NOMO-1 treated with DMSO at 0.1 percent for 48 hours (cell line): ENCODE data around the gene TTI1.

Experiments used
- DNase-seq: peaks from one replicate; lab custom pipeline; 2025; ENCODE audit not compliant: unreplicated experiment; lab: John Stamatoyannopoulos, UW

Gene TTI1

GRCh38 chr20:37989601-37990295 is 43.5 kb downstream of the TTI1 start:
- DNase-seq, result peak; percentile 58

DNA sequence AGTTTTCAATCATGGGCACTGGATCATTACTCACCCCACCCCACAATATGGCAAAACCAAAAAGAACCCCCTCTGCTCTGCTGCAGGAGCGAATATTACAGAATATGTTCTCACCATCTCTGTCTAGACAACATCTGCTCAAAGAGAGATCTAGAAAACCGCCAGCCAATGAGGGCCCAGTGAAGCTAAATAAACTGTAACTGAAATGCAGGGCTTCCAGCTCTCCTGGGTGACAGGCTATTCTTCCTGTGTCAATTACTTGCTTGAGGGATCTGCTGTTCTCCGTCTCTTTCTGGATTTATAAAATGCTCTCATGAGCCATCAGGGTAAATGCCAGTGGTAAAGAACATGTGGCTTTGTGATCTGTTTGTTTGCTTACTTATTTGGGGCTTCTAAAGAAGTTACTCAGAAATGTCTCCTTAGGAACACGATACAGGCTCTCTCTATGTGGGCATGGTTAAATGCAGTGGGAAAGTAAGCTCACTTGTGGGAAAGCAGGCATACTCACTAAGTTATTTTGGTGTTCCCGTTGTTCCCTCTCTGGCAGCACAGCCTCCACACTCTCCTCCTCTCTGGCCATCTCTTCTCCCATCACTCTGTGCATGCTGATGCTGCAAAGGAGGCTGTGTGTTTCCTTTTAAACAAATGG is 44.8 kb downstream of the TTI1 start:
- no peak for DNase-seq

GRCh38 chr20:37987602-37988290 is 45.5 kb downstream of the TTI1 start:
- no peak for DNase-seq

DNA sequence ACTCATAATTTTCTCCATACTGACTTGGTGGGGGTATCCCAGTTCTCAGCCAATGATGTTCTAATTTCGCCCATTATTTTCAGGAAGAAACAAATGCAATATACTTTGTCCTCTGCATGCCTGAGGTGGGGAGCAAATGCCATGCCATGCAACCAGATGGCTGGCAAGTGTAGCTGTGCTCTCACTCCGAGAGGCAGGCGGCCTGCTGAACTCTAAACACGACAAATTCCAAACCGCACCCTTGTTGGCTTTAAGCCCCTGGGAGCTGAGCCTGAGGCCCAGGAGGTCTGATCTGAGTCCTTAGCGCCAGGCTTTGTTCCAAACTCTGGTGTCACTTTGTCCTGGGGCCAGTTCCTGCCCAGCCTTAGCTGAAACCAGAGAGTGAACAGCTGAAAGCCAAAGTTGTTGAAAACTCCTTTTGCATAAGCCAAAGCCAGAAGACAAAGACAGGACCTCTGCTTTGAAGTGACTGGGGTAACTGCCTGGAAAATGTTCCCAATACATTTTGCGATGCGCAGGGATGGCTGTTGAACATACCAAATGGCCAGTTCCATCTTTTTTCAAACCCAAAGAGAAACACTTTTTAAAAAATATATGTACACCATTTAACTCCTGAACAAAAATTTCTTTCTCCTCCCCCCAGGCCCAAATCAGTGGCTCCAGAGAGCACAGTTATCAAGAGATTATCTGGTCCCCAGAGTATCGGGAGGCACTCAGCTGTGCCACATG is 46.2 kb downstream of the TTI1 start:
- no peak for DNase-seq

DNA sequence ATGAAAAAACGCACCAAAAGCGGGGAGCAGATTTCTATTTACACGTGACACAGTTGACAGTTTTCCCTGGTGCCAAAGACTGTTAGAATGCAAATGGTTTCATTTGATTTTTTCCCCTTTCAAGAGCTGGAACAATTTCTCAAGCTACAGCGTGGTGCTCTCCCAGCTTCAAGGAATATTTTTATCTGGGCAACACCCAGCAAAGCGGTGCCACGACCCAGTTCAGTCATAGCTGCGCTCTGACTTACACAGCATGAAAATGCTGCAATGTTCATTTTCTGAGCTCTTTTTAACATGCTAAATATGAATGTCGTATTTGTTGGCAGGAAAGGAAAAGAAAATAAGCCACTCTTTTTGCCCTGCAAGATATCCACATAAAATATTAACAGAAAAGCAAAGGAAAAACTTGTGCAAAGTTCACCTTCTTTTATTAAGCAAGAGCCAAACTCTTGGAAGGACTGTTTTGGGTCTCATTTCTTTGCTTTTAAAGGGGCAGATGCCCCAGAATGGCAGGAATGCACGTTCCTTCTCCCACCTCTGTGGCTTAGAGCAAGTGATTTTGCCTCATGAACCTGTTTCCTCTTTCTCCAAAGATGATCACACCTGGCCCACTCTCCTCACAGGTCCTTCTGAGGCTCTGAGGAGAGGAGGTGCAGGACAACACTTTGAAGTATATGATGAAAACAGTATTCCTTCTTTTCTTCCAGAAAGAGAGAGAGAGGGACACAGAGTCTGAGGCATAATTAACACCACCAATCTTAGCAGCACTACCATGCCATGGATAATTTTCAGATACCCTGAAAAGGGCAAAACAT is 47.0 kb downstream of the TTI1 start:
- DNase-seq, result no peak

DNA sequence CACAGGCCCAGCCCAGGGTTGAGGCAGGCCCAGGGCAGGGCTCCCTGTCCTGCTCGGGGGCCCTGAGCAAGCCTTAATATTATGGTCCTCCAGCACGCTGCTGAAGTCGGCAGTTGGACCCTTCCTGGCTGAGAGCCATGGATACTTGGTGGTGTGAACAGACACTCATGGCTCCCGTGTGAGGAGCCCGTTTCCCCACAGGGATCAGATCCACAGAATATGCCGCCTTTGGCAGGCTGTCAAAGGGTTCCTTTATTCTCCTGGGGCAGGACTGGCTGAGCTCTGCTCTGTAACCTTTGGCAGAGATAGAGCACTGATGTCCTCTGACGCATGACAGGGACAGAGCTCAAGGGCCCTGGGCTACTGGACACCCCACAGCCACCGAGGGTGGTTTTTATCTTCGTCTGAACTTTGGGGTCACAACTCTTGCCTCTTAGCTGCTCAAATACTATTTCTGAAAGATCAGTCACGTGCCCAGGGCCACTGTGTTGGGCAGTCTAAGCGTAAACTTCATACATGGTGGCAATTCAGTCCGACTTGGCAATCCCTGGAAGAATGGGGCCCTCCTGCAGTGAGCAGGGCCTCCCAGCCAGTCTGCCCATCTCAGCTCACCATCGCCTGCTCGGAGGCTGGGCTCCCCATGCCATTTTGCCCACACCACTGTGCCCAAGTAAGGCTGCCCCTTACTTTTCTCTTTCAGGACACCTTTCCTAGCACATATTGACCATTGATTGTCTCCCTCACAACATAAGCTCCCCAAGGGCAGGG is 49.1 kb downstream of the TTI1 start:
- no peak for DNase-seq

GRCh38 chr20:37983286-37983685 is 50.0 kb downstream of the TTI1 start:
- no peak for DNase-seq

DNA sequence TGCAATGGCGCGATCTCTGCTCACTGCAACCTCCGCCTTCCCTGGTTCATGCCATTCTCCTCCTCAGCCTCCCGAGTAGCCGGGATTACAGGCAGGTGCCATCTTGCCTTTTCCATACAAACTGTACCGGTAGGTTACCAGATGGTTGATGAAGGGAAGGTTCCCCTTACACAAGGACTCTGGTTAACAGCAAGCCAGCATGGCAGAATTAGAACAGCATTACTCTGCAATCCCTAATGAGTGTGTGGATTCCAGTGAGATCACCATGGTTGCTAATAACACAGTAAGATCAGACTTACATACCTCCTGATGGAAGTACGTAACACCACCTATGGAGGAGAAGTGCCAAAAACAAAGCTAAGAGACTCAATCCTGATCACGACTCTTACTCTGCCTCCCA is 51.7 kb downstream of the TTI1 start:
- no peak for DNase-seq

GRCh38 chr20:37980876-37981275 is 52.4 kb downstream of the TTI1 start:
- no peak for DNase-seq

GRCh38 chr20:37980383-37980782 is 52.9 kb downstream of the TTI1 start:
- no peak for DNase-seq

DNA sequence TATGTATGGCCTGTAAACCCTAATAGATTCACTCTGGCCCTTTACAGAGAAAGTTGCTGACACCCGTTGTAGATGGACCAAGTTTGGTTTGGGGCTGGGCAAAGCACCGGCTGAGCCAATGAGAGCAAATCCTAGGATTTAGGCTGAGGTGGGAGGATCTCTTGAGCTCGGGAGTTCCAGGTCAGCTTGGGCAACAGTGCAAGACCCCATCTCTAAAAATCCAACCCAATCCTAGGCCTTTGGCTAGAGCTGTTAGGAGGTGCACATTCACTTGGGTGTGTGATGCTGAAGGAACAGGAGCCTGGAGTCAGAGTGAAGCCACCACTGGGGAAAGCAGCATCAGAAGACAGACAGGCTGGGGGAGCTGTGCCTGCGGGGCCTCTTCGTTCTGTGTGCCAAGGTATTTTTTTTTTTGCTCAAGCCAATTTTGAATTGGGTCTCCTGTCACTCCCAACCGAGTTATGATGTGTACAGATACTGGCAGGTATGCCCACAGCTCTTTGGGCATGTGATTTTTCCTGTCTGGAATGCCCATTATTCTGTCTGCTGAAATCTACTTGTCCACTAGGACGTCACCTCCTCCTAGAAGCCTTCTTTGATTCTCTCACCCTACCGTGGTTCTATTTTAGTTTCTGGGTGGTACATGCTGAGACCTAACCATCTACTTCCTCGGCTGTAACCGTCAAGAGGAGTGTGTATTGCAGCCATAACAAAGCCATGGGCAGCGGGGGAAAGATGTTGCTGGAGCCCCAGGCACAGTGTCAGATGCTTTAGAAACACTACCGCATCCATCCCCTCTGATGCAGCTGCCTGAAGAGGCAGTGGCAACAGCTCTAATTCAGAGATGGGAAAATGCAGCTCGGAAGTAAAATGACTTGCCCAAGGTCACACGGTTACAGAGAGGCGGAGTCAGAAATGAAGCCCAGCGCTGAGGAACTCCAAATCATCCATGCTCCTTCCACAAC is 54.0 kb downstream of the TTI1 start:
- DNase-seq, result no peak

DNA sequence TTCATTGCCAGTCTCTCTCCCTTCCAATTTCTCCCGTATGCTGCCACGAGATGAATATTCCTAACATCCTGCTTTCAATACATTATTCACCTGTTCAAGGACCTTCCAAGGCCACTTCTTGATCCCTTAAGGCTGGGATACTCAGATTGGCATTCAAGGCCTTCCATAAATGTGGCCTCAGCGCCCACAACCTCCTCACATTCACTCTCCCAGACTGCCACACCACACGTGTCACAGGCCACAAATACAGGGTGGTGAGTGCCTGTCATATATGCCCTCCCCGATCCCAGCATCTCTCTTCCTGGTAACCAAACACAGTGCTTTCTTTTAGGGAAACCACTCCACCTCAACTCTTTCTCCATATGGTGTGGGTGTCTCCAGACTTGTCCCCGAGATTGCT is 55.5 kb downstream of the TTI1 start:
- no peak for DNase-seq

GRCh38 chr20:37977338-37977737 is 55.9 kb downstream of the TTI1 start:
- DNase-seq, result no peak

DNA sequence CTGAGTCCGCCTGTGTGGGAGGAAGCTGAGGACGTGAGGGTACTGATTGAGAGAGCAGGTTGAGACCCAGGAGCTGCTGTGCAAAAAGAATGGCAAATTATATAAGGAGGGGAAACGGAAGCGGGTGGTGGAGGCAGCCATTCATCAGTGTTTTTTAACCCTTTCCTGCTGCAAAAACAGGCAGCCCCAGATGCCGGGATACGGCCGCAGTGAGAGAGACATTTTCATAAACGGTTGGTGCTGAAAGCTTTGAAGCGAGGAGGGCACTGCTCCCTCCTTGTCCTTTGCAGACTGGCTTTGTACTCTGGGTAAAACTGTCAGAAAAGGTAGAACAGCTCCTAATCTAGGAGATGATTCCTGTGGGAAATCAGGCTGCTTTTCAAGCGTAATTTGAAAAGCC is 56.4 kb downstream of the TTI1 start:
- DNase-seq, result no peak

GRCh38 chr20:37973059-37973910 is 60.0 kb downstream of the TTI1 start:
- DNase-seq, result no peak

DNA sequence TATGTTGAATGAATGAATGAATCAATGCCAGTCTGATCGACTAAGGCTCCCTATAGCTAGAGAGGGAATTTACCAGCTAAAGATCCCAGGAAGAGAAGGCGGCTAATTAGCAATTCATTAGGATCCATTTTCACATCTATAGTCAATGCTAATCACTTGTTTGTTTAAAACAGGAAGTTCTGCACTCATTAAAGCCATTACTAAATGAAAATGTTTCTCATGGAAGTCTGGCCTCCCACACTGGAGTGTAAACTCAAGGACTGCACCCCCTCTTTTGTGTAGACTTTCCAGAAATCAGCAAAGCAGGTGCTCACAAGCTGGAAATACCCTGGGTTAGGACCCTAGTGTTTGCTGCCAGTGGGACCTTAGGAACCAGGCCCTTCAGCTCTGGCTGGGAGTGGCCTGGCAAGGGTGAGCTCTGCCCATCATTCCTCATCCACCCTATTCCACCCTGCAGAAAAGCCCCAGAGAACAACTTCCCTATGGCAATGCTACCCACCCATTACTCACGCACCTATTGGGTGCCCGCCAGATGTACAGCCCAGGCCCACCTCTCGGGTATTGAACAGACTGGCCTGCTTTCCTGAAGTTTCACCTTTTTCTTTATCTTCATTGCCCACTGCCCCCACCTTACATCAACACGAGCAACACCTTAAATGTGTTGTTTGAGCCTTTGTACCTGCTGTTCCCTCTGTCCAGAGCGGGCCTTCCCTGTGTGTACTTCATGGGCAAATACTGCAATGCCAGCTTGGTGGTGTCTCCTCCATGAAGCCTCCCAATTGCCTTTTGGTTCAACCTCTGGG is 60.8 kb downstream of the TTI1 start:
- DNase-seq, result no peak

GRCh38 chr20:37971561-37972127 is 61.6 kb downstream of the TTI1 start:
- no peak for DNase-seq
